HEK293 (cell line): ENCODE data around the gene PRSS16.

Source experiments
- ATF2 ChIP-seq: fragments of 450-650 bp; formaldehyde crosslinking; IDR thresholded peaks from 2 replicates; pipeline ENCODE4 v1.5.1; 2016; ENCODE audit warnings: missing biosample characterization, missing genetic modification characterization, low read depth
- HOXC10 ChIP-seq: sonication (generic); formaldehyde crosslinking; IDR thresholded peaks from 2 replicates; pipeline ENCODE4 v1.8.1; 2023; ENCODE audit warnings: mild to moderate bottlenecking, missing genetic modification reagents
- IKZF3 ChIP-seq: fragments of 450-650 bp; IDR thresholded peaks from 2 replicates; pipeline ENCODE4 v1.5.0; 2018; ENCODE audit warnings: missing biosample characterization, mild to moderate bottlenecking, missing genetic modification characterization, moderate library complexity
- KLF1 ChIP-seq: fragments of 450-650 bp; formaldehyde crosslinking; IDR thresholded peaks from 2 replicates; pipeline ENCODE4 v1.5.1; 2016; ENCODE audit warnings: missing biosample characterization, missing genetic modification characterization
- KLF10 ChIP-seq: fragments of 450-650 bp; IDR thresholded peaks from 2 replicates; pipeline ENCODE4 v1.5.1; 2018; ENCODE audit warnings: missing biosample characterization, mild to moderate bottlenecking, missing genetic modification characterization
- MYNN ChIP-seq: fragments of 450-650 bp; formaldehyde crosslinking; IDR thresholded peaks from 2 replicates; pipeline ENCODE4 v1.5.1; 2016; ENCODE audit warnings: missing biosample characterization, missing genetic modification characterization, borderline replicate concordance
- MZF1 ChIP-seq: fragments of 450-650 bp; formaldehyde crosslinking; IDR thresholded peaks from 2 replicates; pipeline ENCODE4 v1.5.1; 2017; ENCODE audit warnings: missing biosample characterization, missing genetic modification characterization, borderline replicate concordance
- PRDM1 ChIP-seq: fragments of 450-650 bp; formaldehyde crosslinking; IDR thresholded peaks from 2 replicates; pipeline ENCODE4; 2016; ENCODE audit warnings: missing biosample characterization, missing genetic modification characterization
- PRDM6 ChIP-seq: fragments of 450-650 bp; formaldehyde crosslinking; IDR thresholded peaks from 2 replicates; pipeline ENCODE4 v1.5.1; 2017; ENCODE audit warnings: missing biosample characterization, missing genetic modification characterization
- RBAK ChIP-seq: fragments of 450-650 bp; formaldehyde crosslinking; IDR thresholded peaks from 2 replicates; pipeline ENCODE4 v1.5.1; 2016; ENCODE audit warnings: missing biosample characterization, missing genetic modification characterization
- REST ChIP-seq: fragments of 450-650 bp; formaldehyde crosslinking; IDR thresholded peaks from 2 replicates; pipeline ENCODE4 v1.5.1; 2016; ENCODE audit warnings: missing biosample characterization, missing genetic modification characterization
- SP7 ChIP-seq: fragments of 450-650 bp; formaldehyde crosslinking; IDR thresholded peaks from 2 replicates; pipeline ENCODE4 v1.5.1; 2016; ENCODE audit warnings: missing biosample characterization, missing genetic modification characterization
- ZBTB26 ChIP-seq: fragments of 450-650 bp; formaldehyde crosslinking; optimal IDR thresholded peaks from 2 replicates; pipeline ENCODE3; 2016; ENCODE audit warnings: missing biosample characterization, mild to moderate bottlenecking, missing genetic modification characterization
- ZEB2 ChIP-seq: fragments of 450-650 bp; formaldehyde crosslinking; IDR thresholded peaks from 2 replicates; pipeline ENCODE4 v1.5.1; 2016; ENCODE audit warnings: missing biosample characterization, missing genetic modification characterization
- ZFP37 ChIP-seq: fragments of 450-650 bp; formaldehyde crosslinking; IDR thresholded peaks from 2 replicates; pipeline ENCODE4 v1.5.1; 2016; ENCODE audit warnings: missing biosample characterization, missing genetic modification characterization
- ZNF138 ChIP-seq: fragments of 450-650 bp; formaldehyde crosslinking; IDR thresholded peaks from 2 replicates; pipeline ENCODE4 v1.5.1; 2016; ENCODE audit warnings: missing biosample characterization, missing genetic modification characterization, borderline replicate concordance
- ZNF157 ChIP-seq: fragments of 450-650 bp; formaldehyde crosslinking; IDR thresholded peaks from 2 replicates; pipeline ENCODE4 v1.5.1; 2016; ENCODE audit warnings: missing biosample characterization, missing genetic modification characterization
- ZNF169 ChIP-seq: fragments of 450-650 bp; formaldehyde crosslinking; IDR thresholded peaks from 2 replicates; pipeline ENCODE4 v1.5.1; 2016; ENCODE audit warnings: missing biosample characterization, missing genetic modification characterization
- ZNF221 ChIP-seq: fragments of 450-650 bp; formaldehyde crosslinking; IDR thresholded peaks from 2 replicates; pipeline ENCODE4 v1.5.1; 2017; ENCODE audit warnings: missing biosample characterization, missing genetic modification characterization, borderline replicate concordance
- ZNF24 ChIP-seq: fragments of 450-650 bp; formaldehyde crosslinking; IDR thresholded peaks from 2 replicates; pipeline ENCODE4 v1.5.1; 2016; ENCODE audit warnings: missing biosample characterization, missing genetic modification characterization
- ZNF266 ChIP-seq: fragments of 450-650 bp; formaldehyde crosslinking; IDR thresholded peaks from 2 replicates; pipeline ENCODE4 v1.5.1; 2016; ENCODE audit warnings: missing biosample characterization, missing genetic modification characterization, low read depth
- ZNF335 ChIP-seq: fragments of 450-650 bp; formaldehyde crosslinking; conservative IDR thresholded peaks from 2 replicates; pipeline ENCODE4 v1.5.1; 2016; ENCODE audit warnings: missing biosample characterization, missing genetic modification characterization
- ZNF354C ChIP-seq: fragments of 450-650 bp; formaldehyde crosslinking; IDR thresholded peaks from 2 replicates; pipeline ENCODE4 v1.5.1; 2016; ENCODE audit warnings: missing biosample characterization, missing genetic modification characterization, low read depth, borderline replicate concordance
- ZNF473 ChIP-seq: fragments of 450-650 bp; formaldehyde crosslinking; IDR thresholded peaks from 2 replicates; pipeline ENCODE4 v1.5.1; 2017; ENCODE audit warnings: missing biosample characterization, missing genetic modification characterization
- ZNF529 ChIP-seq: fragments of 450-650 bp; formaldehyde crosslinking; IDR thresholded peaks from 2 replicates; pipeline ENCODE4 v1.5.1; 2017; ENCODE audit warnings: missing genetic modification characterization, missing biosample characterization; ENCODE audit not compliant: insufficient replicate concordance
- ZNF600 ChIP-seq: fragments of 450-650 bp; formaldehyde crosslinking; IDR thresholded peaks from 2 replicates; pipeline ENCODE4 v1.5.1; 2016; ENCODE audit warnings: missing biosample characterization, missing genetic modification characterization
- ZNF624 ChIP-seq: fragments of 450-650 bp; formaldehyde crosslinking; IDR thresholded peaks from 2 replicates; pipeline ENCODE4 v1.5.1; 2017; ENCODE audit warnings: missing biosample characterization, missing genetic modification characterization
- ZNF701 ChIP-seq: fragments of 450-650 bp; formaldehyde crosslinking; IDR thresholded peaks from 2 replicates; pipeline ENCODE4 v1.5.1; 2016; ENCODE audit warnings: missing biosample characterization, missing genetic modification characterization
- ZNF707 ChIP-seq: fragments of 450-650 bp; formaldehyde crosslinking; IDR thresholded peaks from 2 replicates; pipeline ENCODE4 v1.5.1; 2016; ENCODE audit warnings: missing biosample characterization, missing genetic modification characterization
- ZNF777 ChIP-seq: fragments of 450-650 bp; formaldehyde crosslinking; IDR thresholded peaks from 2 replicates; pipeline ENCODE4 v1.5.1; 2017; ENCODE audit warnings: missing biosample characterization, missing genetic modification characterization, borderline replicate concordance
- ZNF792 ChIP-seq: fragments of 450-650 bp; formaldehyde crosslinking; IDR thresholded peaks from 2 replicates; pipeline ENCODE4 v1.5.1; 2016; ENCODE audit warnings: missing biosample characterization, missing genetic modification characterization
- ZNF837 ChIP-seq: fragments of 450-650 bp; formaldehyde crosslinking; IDR thresholded peaks from 2 replicates; pipeline ENCODE4 v1.5.1; 2016; ENCODE audit warnings: missing biosample characterization, missing genetic modification characterization
- ZSCAN16 ChIP-seq: fragments of 450-650 bp; formaldehyde crosslinking; IDR thresholded peaks from 2 replicates; pipeline ENCODE4 v1.5.1; 2016; ENCODE audit warnings: missing biosample characterization, missing genetic modification characterization
- TF ChIP-seq, protein P1 (sequence below): fragments of 450-650 bp; formaldehyde crosslinking; IDR thresholded peaks from 2 replicates; pipeline ENCODE4 v1.5.1; 2016; ENCODE audit warnings: missing biosample characterization, missing genetic modification characterization

PRSS16 gene

DNA sequence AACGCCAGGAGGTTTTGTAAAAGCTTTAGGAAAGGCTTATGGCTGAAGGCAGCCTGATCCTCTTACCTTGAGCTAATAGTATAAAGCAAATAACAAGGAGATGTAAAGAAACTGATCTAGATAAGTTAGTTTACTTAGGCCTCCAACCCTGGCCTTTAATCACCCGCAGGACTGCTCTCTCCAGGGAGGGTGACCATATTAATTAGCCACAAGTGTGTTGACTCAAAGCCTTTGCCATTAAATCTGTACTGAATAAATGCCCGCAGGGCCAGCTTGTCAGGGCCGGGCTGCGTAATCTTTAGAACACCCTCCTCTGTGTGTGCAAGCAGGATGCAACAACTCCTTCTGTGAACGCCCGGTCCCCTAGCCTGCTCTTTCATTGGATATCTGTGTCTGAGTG is 6.1 kb upstream of the PRSS16 start (continued):
- TF ChIP-seq ZNF624 (tag by site-specific recombination): no peak
- TF ChIP-seq ZEB2 (tag by site-specific recombination): peak; percentile 45; the same call in 1 of the 2 replicates
- TF ChIP-seq MYNN (tag by site-specific recombination): no peak
- TF ChIP-seq ZNF707: no peak
- TF ChIP-seq IKZF3 (tag by site-specific recombination): peak; percentile 56; the same call in 1 of the 2 replicates
- TF ChIP-seq ZNF473 (tag by site-specific recombination): no peak
- peak; percentile 59 for TF ChIP-seq PRDM6 (tag by site-specific recombination)
- TF ChIP-seq ZNF157 (tag by site-specific recombination): no peak
- no peak for TF ChIP-seq RBAK (tag by site-specific recombination)
- TF ChIP-seq ZNF701 (tag by site-specific recombination): no peak
- no peak for TF ChIP-seq ZNF777 (tag by site-specific recombination)
- no peak for TF ChIP-seq ZFP37 (tag by site-specific recombination)
- TF ChIP-seq ZNF221 (tag by site-specific recombination): no peak
- TF ChIP-seq KLF1 (tag by site-specific recombination): peak; percentile 23; the same call in 1 of the 2 replicates
- no peak for TF ChIP-seq ZNF24 (tag by site-specific recombination)
- TF ChIP-seq, protein P1, sequence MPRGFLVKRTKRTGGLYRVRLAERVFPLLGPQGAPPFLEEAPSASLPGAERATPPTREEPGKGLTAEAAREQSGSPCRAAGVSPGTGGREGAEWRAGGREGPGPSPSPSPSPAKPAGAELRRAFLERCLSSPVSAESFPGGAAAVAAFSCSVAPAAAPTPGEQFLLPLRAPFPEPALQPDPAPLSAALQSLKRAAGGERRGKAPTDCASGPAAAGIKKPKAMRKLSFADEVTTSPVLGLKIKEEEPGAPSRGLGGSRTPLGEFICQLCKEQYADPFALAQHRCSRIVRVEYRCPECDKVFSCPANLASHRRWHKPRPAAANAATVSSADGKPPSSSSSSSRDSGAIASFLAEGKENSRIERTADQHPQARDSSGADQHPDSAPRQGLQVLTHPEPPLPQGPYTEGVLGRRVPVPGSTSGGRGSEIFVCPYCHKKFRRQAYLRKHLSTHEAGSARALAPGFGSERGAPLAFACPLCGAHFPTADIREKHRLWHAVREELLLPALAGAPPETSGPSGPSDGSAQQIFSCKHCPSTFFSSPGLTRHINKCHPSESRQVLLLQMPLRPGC (tag by site-specific recombination): 0 out of 2 replicates have a peak, but pooled peaks have one; percentile 46
- TF ChIP-seq ZNF169 (tag by site-specific recombination): no peak
- TF ChIP-seq ZNF266 (tag by site-specific recombination): no peak
- TF ChIP-seq ZBTB26 (tag by site-specific recombination): no peak
- TF ChIP-seq ZNF138 (tag by site-specific recombination): no peak
- TF ChIP-seq HOXC10 (CRISPR knock-in tag): no peak
- TF ChIP-seq ZNF354C (tag by site-specific recombination): no peak
- no peak for TF ChIP-seq ATF2 (tag by site-specific recombination)
- no peak for TF ChIP-seq ZNF600 (tag by site-specific recombination)
- TF ChIP-seq MZF1: no peak
- no peak for TF ChIP-seq ZNF335 (tag by site-specific recombination)
- TF ChIP-seq SP7 (tag by site-specific recombination): peak; percentile 87
- no peak for TF ChIP-seq REST (tag by site-specific recombination)
- TF ChIP-seq KLF10 (tag by site-specific recombination): no peak
- TF ChIP-seq ZSCAN16 (tag by site-specific recombination): no peak
- no peak for TF ChIP-seq ZNF837 (tag by site-specific recombination)
- no peak for TF ChIP-seq PRDM1 (tag by site-specific recombination)
- TF ChIP-seq ZNF792 (tag by site-specific recombination): no peak
- no peak for TF ChIP-seq ZNF529
